ENCODE data around the gene TADA3. TPM values are rescaled to one million over a fixed set of nuclear protein-coding genes. Genes with fewer than 3 reads are reported as not detected.
A peak's percentile ranks its signal among the peaks of the same experiment; 100 is the strongest.

Gene TADA3
- total RNA-seq, 1 donor = 102 TPM

DNA sequence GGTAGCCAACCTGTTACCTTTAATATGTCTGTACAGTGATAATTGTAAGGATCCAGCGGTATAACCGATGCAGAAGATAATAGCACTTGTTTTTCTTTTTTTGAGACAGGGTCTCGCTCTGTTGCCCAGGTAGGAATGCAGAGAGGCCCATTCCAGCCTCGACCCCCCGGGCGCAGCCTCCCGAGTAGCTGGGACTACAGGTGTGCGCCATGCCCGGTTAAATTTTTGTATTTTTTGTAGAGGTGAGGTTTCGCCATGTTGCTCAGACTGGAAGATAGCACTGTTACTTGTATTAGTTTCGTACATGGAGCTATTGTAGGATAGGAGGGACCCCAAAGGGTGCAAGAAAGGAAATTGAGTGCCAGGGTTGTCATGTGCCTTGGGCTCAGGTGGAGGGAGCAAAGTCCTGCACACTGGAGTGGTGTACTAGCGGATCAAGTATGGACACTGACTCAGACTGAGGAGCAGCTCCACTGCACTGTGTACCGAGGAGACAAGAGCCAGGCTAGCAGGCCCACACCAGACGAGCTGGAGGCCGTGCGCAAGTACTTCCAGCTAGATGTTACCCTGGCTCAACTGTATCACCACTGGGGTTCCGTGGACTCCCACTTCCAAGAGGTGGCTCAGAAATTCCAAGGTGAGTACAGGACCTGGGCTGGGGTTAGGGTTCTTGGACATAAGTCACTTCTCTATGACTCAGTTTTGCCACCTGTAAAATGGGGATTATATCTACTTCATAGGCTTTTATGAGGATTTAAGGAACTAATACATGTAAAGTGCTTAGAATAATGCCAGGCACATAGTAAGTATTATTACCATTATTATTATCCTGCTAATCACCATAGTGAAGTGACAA is 41.5 kb downstream of the TADA3 start:
- Histone ChIP-seq H3K27me3 (ENCODE audit: insufficient read depth, low read length) (no peaks in the 10 kb centered on the region), H3K4me3 (ENCODE audit: insufficient read depth, low read length) (peak overlapping the region; percentile 79), H2AFZ (ENCODE audit: low read length) (peak overlapping the region; percentile 93), H3K79me2 (ENCODE audit: insufficient read depth, low read length) (peaks cover 19% of the 10 kb centered on the region), H3K4me2 (ENCODE audit: insufficient read depth, low read length) (peak overlapping the region; percentile 92), H3K9me3 (ENCODE audit: low read depth, low read length) (no peaks in the 10 kb centered on the region), H3K27ac (ENCODE audit: low read depth, low read length) (peak overlapping the region; percentile 21), H3K4me1 (ENCODE audit: insufficient read depth, low read length) (peaks cover 37% of the 10 kb centered on the region), H4K20me1 (ENCODE audit: insufficient read depth, low read length) (no peaks in the 10 kb centered on the region), H3K36me3 (ENCODE audit: insufficient read depth, low read length) (peaks cover 39% of the 10 kb centered on the region)
- TF ChIP-seq, protein P1, sequence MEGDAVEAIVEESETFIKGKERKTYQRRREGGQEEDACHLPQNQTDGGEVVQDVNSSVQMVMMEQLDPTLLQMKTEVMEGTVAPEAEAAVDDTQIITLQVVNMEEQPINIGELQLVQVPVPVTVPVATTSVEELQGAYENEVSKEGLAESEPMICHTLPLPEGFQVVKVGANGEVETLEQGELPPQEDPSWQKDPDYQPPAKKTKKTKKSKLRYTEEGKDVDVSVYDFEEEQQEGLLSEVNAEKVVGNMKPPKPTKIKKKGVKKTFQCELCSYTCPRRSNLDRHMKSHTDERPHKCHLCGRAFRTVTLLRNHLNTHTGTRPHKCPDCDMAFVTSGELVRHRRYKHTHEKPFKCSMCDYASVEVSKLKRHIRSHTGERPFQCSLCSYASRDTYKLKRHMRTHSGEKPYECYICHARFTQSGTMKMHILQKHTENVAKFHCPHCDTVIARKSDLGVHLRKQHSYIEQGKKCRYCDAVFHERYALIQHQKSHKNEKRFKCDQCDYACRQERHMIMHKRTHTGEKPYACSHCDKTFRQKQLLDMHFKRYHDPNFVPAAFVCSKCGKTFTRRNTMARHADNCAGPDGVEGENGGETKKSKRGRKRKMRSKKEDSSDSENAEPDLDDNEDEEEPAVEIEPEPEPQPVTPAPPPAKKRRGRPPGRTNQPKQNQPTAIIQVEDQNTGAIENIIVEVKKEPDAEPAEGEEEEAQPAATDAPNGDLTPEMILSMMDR (IDR thresholded peaks at IDR 0.05; ENCODE audit: extremely low read depth, low read depth, low read length) = no peak
- DNase-seq (ENCODE audit: insufficient read length, low spot score, missing footprints) = no peak

DNA sequence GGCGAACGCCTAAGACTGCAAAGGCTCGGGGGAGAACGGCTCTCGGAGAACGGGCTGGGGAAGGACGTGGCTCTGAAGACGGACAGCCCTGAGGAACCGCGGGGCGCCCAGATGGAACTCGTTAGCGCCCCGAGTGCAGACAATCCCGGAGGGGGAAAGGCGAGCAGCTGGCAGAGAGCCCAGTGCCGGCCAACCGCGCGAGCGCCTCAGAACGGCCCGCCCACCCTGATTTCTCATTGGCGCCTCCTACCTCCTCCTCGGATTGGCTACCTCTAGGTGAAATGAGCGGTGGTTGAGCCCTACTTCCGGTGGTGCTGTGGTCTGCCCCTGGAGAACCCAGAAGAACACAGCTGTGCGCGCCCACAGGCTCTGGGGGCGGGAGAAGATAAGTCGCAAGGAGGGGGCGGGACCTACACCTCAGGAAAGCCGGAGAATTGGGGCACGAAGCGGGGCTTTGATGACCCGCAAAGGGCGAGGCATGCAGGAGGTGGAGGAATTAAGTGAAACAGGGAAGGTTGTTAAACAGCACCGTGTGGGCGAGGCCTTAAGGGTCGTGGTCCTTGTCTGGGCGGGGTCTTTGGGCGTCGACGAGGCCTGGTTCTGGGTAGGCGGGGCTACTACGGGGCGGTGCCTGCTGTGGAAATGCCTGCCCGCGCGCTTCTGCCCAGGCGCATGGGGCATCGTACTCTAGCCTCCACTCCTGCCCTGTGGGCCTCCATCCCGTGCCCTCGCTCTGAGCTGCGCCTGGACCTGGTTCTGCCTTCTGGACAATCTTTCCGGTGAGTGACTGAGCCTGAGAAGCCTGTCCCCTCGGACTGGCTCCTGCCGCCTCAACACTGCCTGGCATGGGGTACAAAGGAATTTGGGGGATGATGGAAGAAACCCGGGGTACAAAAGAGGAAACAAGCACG is 42.4 kb downstream of the TADA3 start, which contains the start of gene OGG1:
Gene OGG1 (plus strand): TSS at position 308 of the 911 bp plus-strand sequence. CDS start 335 bp downstream, at position 643.
- peak within 1 kb of the TSS; percentile 66 for H3K27ac ChIP-seq (ENCODE audit: low read depth, low read length)
- no peaks in the 10 kb centered on the region for H4K20me1 ChIP-seq (ENCODE audit: insufficient read depth, low read length)
- peaks cover 19% of the 10 kb centered on the region for H3K79me2 ChIP-seq (ENCODE audit: insufficient read depth, low read length)
- no peaks in the 10 kb centered on the region for H3K9me3 ChIP-seq (ENCODE audit: low read depth, low read length)
- peaks cover 48% of the 10 kb centered on the region for H3K36me3 ChIP-seq (ENCODE audit: insufficient read depth, low read length)
- H2AFZ ChIP-seq (ENCODE audit: low read length) = peak within 1 kb of the TSS; percentile 93
- peak within 1 kb of the TSS; percentile 92 for H3K4me2 ChIP-seq (ENCODE audit: insufficient read depth, low read length)
- H3K4me1 ChIP-seq (ENCODE audit: insufficient read depth, low read length) = peaks cover 37% of the 10 kb centered on the region
- DNase-seq (ENCODE audit: insufficient read length, low spot score, missing footprints) = peak; percentile 100
- no peaks in the 10 kb centered on the region for H3K27me3 ChIP-seq (ENCODE audit: insufficient read depth, low read length)
- TF ChIP-seq, protein P1 (IDR thresholded peaks at IDR 0.05; ENCODE audit: extremely low read depth, low read depth, low read length) = no peak
- H3K4me3 ChIP-seq (ENCODE audit: insufficient read depth, low read length) = peak within 1 kb of the TSS; percentile 79

DNA sequence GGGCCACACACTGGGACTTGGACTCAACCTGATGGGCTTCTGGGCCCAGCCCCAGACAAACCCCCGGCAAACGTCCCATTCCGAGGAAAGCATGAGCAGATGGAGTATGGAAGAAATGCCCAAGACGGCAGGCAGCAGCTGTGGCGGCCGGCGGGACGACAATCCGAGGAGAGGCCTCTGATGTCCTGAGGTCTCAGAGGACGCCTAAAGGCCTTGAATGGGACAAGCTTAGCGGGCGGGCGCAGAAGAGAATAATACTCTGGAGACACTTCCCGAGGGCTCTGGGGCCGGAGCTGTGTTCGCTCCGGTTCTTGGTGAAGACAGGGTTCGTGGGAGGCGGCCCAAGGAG is 43.0 kb downstream of the TADA3 start:
- TF ChIP-seq, protein P1 (IDR thresholded peaks at IDR 0.05; ENCODE audit: extremely low read depth, low read depth, low read length) = no peak
- Histone ChIP-seq H3K27ac (ENCODE audit: low read depth, low read length) (peak overlapping the region; percentile 66), H3K36me3 (ENCODE audit: insufficient read depth, low read length) (peaks cover 51% of the 10 kb centered on the region), H4K20me1 (ENCODE audit: insufficient read depth, low read length) (no peaks in the 10 kb centered on the region), H3K4me1 (ENCODE audit: insufficient read depth, low read length) (peaks cover 37% of the 10 kb centered on the region), H3K9me3 (ENCODE audit: low read depth, low read length) (no peaks in the 10 kb centered on the region), H3K79me2 (ENCODE audit: insufficient read depth, low read length) (peaks cover 19% of the 10 kb centered on the region), H3K27me3 (ENCODE audit: insufficient read depth, low read length) (no peaks in the 10 kb centered on the region), H3K4me2 (ENCODE audit: insufficient read depth, low read length) (peak overlapping the region; percentile 92), H2AFZ (ENCODE audit: low read length) (peak overlapping the region; percentile 60), H3K4me3 (ENCODE audit: insufficient read depth, low read length) (peak overlapping the region; percentile 79)
- DNase-seq (ENCODE audit: insufficient read length, low spot score, missing footprints) = peak; percentile 92

Data from osteoblast (primary cell).